Lung (tissue), 12 donors: ENCODE results near the gene PCYOX1L. TPM values are rescaled to one million over a fixed set of nuclear protein-coding genes. Genes with fewer than 3 reads are reported as not detected.
"Not testable (repeated sequence)": the region's sequence is repeated elsewhere in the genome, so short reads cannot be mapped to it uniquely, and the experiment has no call there.

Experiments used
- ATAC-seq: fragments of 200-7000 bp; cut with Tn5 transposase; one replicate; pipeline ENCODE4 v1.9.1; 2020; ENCODE audit warnings: moderate number of reproducible peaks; ENCODE audit not compliant: insufficient read depth, low FRiP score
- DNase-seq, 3 donors: peaks; one replicate each; pipeline ENCODE4 v3.0.0-alpha.2; 2013 to 2017
- H3K27ac ChIP-seq, 2 donors: one replicate each; pipeline ENCODE4 v1.5.1; 2013; ENCODE audit warnings: mild to moderate bottlenecking in 2 of 2, moderate library complexity in 2 of 2, control low read depth in 1 of 2, inconsistent platforms in 1 of 2, low read depth in 1 of 2, low read length in 1 of 2
- H3K27me3 ChIP-seq, 3 donors: one replicate each; pipeline ENCODE4 v1.5.1; 2013; ENCODE audit warnings: low read length in 2 of 3; ENCODE audit not compliant: control insufficient read depth in 3 of 3, insufficient read depth in 3 of 3
- H3K36me3 ChIP-seq, 4 donors: one replicate each; pipeline ENCODE4 v1.5.1; 2013; ENCODE audit warnings: low read length in 4 of 4, mild to moderate bottlenecking in 1 of 4, moderate library complexity in 1 of 4; ENCODE audit not compliant: control insufficient read depth in 4 of 4, insufficient read depth in 4 of 4
- H3K4me1 ChIP-seq, 5 donors: one replicate each; pipeline ENCODE4 v1.5.1; 2013; ENCODE audit warnings: low read length in 5 of 5, mild to moderate bottlenecking in 2 of 5, moderate library complexity in 1 of 5; ENCODE audit not compliant: control insufficient read depth in 5 of 5, insufficient read depth in 5 of 5
- H3K4me3 ChIP-seq: one replicate; pipeline ENCODE4 v1.5.1; 2013; ENCODE audit warnings: mild to moderate bottlenecking, control low read depth, moderate library complexity
- H3K9ac ChIP-seq, 2 donors: one replicate each; pipeline ENCODE4 v1.5.1; 2013; ENCODE audit warnings: low read length in 2 of 2, control low read depth in 1 of 2; ENCODE audit not compliant: insufficient read depth in 1 of 2
- H3K9me3 ChIP-seq, 4 donors: one replicate each; pipeline ENCODE4 v1.5.1; 2013; ENCODE audit warnings: low read length in 3 of 4, mild to moderate bottlenecking in 1 of 4, moderate library complexity in 1 of 4; ENCODE audit not compliant: control insufficient read depth in 4 of 4, insufficient read depth in 3 of 4
- CTCF ChIP-seq: IDR thresholded peaks from 2 replicates; pipeline ENCODE4 v1.5.1; 2012; ENCODE audit warnings: mild to moderate bottlenecking; ENCODE audit errors: control extremely low read depth, extremely low read depth
- WGBS, 2 donors: extraction: QIAGEN DNeasy Blood & Tissue Kit; methylation state at CpG; one replicate each; pipeline ENCODE4 v1.1.7; 2013; 5-methylcytosine and 5-hydroxymethylcytosine counted together
- polyA plus RNA-seq, 2 donors: library from polyadenylated mRNA; stranded (reverse); fragments of 200-250 nt; gene quantifications; one replicate each; pipeline ENCODE4 v1.2.1, GENCODE V29; 2013
- total RNA-seq, 2 donors: library from RNA; depleted of rRNA in 1 of 2; stranded (reverse); fragments of >200 nt in 1 of 2; gene quantifications; one replicate each; pipeline ENCODE4 v1.2.1, GENCODE V29; 2014 to 2021
- donor health status: control.
- donor health status: control.
- donor health status: Bipolar disorder and iron deficiency.
- donor health status: healthy.
- donor health status: DM: yes; HTN: yes; CAD: no.

Gene PCYOX1L
- total and polyA plus RNA-seq, 4 donors = 4.8 to 9.3 (median 7.3) TPM

GRCh38 chr5:149392718-149393117 is 34.9 kb downstream of the PCYOX1L start:
- Histone ChIP-seq H3K27ac (no peak overlapping the region), H3K4me3 (no peak overlapping the region), H3K9me3 (no peaks in the 10 kb centered on the region), H3K9ac (no peak overlapping the region), H3K36me3 (no peaks in the 10 kb centered on the region), H3K4me1 (peaks cover 0 to 21% (median 5%) of the 10 kb centered on the region in 5 donors), H3K27me3 (no peaks in the 10 kb centered on the region)
- ATAC-seq (no peak), DNase-seq (no peak)
- 88 to 94% methylated on average over 19 of the region's 19 CpGs for WGBS, 2 donors
- TF ChIP-seq CTCF = no peak

GRCh38 chr5:149394996-149395395 is 37.1 kb downstream of the PCYOX1L start:
- not testable (repeated sequence) for H3K9ac ChIP-seq, H3K27ac ChIP-seq, ATAC-seq, H3K27me3 ChIP-seq, H3K9me3 ChIP-seq, H3K4me3 ChIP-seq, DNase-seq, H3K36me3 ChIP-seq
- H3K4me1 ChIP-seq = peaks cover 0 to 11% (median 0%) of the 10 kb centered on the region in 5 donors

- Histone ChIP-seq H3K27ac (no peak overlapping the region), H3K4me3 (no peak overlapping the region), H3K4me1 (peaks cover 0 to 14% (median 0%) of the 10 kb centered on the region in 5 donors), H3K36me3 (no peaks in the 10 kb centered on the region), H3K27me3 (no peaks in the 10 kb centered on the region), H3K9ac (no peak overlapping the region), H3K9me3 (no peaks in the 10 kb centered on the region)
- no peak for TF ChIP-seq CTCF
- 88 to 89% methylated on average over 6 of the region's 6 CpGs for WGBS, 2 donors
- DNase-seq (no peak), ATAC-seq (no peak)
Observed at GRCh38 chr5:149397530-149397929, 39.7 kb downstream of the PCYOX1L start.

- 85 to 89% methylated on average over 7 of the region's 7 CpGs for WGBS, 2 donors
- not testable (repeated sequence) for H3K27ac ChIP-seq, H3K36me3 ChIP-seq, H3K27me3 ChIP-seq, H3K9ac ChIP-seq, H3K4me3 ChIP-seq, ATAC-seq, DNase-seq, H3K9me3 ChIP-seq
- H3K4me1 ChIP-seq = peaks cover 0 to 16% (median 1%) of the 10 kb centered on the region in 5 donors
Observed at GRCh38 chr5:149398747-149399266, 41.0 kb downstream of the PCYOX1L start.
